K562 (cell line): ENCODE measurements around the gene ZNF92. TPM values are rescaled to one million over a fixed set of nuclear protein-coding genes. Genes with fewer than 3 reads are reported as not detected.
A peak's percentile ranks its signal among the peaks of the same experiment; 100 is the strongest.

ENCODE experiments used
- GABPA ChIP-seq: fragments of 200-800 bp; sonication (Bioruptor generic); conservative IDR thresholded peaks from 2 replicates; pipeline ENCODE4 v1.6.1; 2016; ENCODE audit warnings: low read depth, missing genetic modification characterization, missing compliant biosample characterization
- LEF1 ChIP-seq: fragments of 450-650 bp; IDR thresholded peaks from 2 replicates; pipeline ENCODE4 v1.6.1; 2016; ENCODE audit warnings: mild to moderate bottlenecking
- RFX7 ChIP-seq: fragments of 250-450 bp; sonication (Bioruptor Pico); IDR thresholded peaks from 2 replicates; pipeline ENCODE4 v1.5.1; 2021; ENCODE audit warnings: mild to moderate bottlenecking
- SRSF1 ChIP-seq: fragments of 200-400 bp; formaldehyde crosslinking; IDR thresholded peaks from 2 replicates; pipeline ENCODE4 v1.6.1; 2017; ENCODE audit warnings: mild to moderate bottlenecking, low read depth, low read length, moderate library complexity
- XRCC4 ChIP-seq: IDR thresholded peaks from one replicate; pipeline ENCODE4 v1.6.1; 2011; ENCODE audit not compliant: insufficient read depth, insufficient read length; ENCODE audit errors: extremely low read depth
- ZBTB17 ChIP-seq: fragments of 450-650 bp; formaldehyde crosslinking; IDR thresholded peaks from 2 replicates; pipeline ENCODE4 v1.4.0; 2020; ENCODE audit warnings: mild to moderate bottlenecking
- polyA plus RNA-seq, 8 experiments: library from polyadenylated mRNA; depleted of rRNA in 4 of 8; stranded (reverse) in 5 of 8; unstranded in 3 of 8; fragments of >200 nt; fragmentation: Nextera tagmentation in 2 of 8; fragmentation: Illumina TruSeq in 1 of 8; extraction: Ambion mirVana in 2 of 8; extraction: Trizol in 1 of 8; gene quantifications; 2 replicates each; pipeline versions ENCODE4 v1.2.1 to v1.2.3, GENCODE V29; 2011 to 2014; ENCODE audit warnings: inconsistent platforms in 1 of 8, missing spikeins in 1 of 8
- total RNA-seq, 7 experiments: library from RNA; depleted of rRNA in 6 of 7; stranded (reverse); fragments of >200 nt in 6 of 7; fragmentation: Illumina TruSeq in 2 of 7; extraction: Trizol in 2 of 7; gene quantifications; 2 replicates each; pipeline versions ENCODE4 v1.2.1 to v1.2.3, GENCODE V29; 2011 to 2021; ENCODE audit warnings: low replicate concordance in 1 of 7
- TF ChIP-seq, protein P1 (sequence below), 2 experiments: fragments of 450-650 bp; IDR thresholded peaks; 2 replicates each; pipeline ENCODE4 v1.6.1; 2018; ENCODE audit warnings: mild to moderate bottlenecking in 2 of 2, low read depth in 1 of 2; ENCODE audit not compliant: partially characterized antibody in 2 of 2
- TF ChIP-seq, protein P2 (sequence below): fragments of 450-650 bp; IDR thresholded peaks from 2 replicates; pipeline ENCODE4 v1.7.0; 2016; ENCODE audit warnings: borderline replicate concordance
- TF ChIP-seq, protein P3 (sequence below): fragments of 250-450 bp; sonication (Bioruptor Pico); IDR thresholded peaks from 2 replicates; pipeline ENCODE4 v1.4.0; 2020; ENCODE audit warnings: mild to moderate bottlenecking, moderate library complexity
- TF ChIP-seq, protein P4 (sequence below): sonication (generic); formaldehyde crosslinking; IDR thresholded peaks from 2 replicates; pipeline ENCODE4 v1.8.0; 2022; ENCODE audit warnings: mild to moderate bottlenecking, missing genetic modification reagents, borderline replicate concordance
- TF ChIP-seq, protein P5 (sequence below): sonication (generic); formaldehyde crosslinking; IDR thresholded peaks from 2 replicates; pipeline ENCODE4 v1.8.0; 2022; ENCODE audit warnings: missing genetic modification reagents, mild to moderate bottlenecking, borderline replicate concordance

ZNF92 gene
- total and polyA plus RNA-seq, 9 of the 15 experiments (the other 6 are each of a cell fraction or from before 2014, with no cell fraction given) = 8.9 to 29.4 (median 12.5) TPM

DNA sequence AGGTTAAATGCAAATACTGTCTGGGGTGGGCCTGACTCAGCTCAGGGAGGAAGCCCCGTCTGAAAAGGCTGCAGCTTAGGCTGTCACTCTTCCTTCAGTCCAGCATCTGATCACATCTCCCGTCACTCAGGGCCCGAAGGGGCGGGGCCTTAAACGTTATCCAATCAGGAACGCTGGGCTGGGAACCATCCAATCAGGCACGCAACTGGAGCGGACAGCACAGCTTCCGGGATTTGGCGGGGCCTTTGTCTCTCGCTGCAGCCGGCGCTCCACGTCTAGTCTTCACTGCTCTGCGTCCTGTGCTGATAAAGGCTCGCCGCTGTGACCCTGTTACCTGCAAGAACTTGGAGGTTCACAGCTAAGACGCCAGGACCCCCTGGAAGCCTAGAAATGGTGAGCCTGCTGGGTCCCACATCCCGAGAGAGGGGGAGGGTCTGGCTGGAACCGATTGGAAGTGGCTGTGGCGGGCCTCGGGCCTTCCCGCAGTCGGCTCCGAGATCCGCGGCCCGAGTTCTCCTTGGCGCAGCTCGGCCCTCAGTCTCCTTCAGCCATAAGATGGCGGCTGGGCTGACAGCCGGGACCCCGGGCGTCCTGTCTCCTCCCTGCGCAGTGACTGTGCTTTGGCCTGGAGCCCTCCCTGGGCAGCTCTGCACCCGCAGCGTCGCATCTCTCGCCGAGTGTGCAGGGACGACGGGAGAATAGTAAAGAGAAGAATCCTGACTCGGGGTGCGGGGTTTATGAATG, at the start of gene ZNF92 (continued):
- TF ChIP-seq, protein P1, sequence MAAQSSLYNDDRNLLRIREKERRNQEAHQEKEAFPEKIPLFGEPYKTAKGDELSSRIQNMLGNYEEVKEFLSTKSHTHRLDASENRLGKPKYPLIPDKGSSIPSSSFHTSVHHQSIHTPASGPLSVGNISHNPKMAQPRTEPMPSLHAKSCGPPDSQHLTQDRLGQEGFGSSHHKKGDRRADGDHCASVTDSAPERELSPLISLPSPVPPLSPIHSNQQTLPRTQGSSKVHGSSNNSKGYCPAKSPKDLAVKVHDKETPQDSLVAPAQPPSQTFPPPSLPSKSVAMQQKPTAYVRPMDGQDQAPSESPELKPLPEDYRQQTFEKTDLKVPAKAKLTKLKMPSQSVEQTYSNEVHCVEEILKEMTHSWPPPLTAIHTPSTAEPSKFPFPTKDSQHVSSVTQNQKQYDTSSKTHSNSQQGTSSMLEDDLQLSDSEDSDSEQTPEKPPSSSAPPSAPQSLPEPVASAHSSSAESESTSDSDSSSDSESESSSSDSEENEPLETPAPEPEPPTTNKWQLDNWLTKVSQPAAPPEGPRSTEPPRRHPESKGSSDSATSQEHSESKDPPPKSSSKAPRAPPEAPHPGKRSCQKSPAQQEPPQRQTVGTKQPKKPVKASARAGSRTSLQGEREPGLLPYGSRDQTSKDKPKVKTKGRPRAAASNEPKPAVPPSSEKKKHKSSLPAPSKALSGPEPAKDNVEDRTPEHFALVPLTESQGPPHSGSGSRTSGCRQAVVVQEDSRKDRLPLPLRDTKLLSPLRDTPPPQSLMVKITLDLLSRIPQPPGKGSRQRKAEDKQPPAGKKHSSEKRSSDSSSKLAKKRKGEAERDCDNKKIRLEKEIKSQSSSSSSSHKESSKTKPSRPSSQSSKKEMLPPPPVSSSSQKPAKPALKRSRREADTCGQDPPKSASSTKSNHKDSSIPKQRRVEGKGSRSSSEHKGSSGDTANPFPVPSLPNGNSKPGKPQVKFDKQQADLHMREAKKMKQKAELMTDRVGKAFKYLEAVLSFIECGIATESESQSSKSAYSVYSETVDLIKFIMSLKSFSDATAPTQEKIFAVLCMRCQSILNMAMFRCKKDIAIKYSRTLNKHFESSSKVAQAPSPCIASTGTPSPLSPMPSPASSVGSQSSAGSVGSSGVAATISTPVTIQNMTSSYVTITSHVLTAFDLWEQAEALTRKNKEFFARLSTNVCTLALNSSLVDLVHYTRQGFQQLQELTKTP (IDR thresholded peaks at IDR 0.05; ENCODE audit: low read depth in 1 of 2, partially characterized antibody in 2 of 2) = peak; percentile 49 to 59
- TF ChIP-seq GABPA (tag) = peak; percentile 76
- TF ChIP-seq, protein P2, sequence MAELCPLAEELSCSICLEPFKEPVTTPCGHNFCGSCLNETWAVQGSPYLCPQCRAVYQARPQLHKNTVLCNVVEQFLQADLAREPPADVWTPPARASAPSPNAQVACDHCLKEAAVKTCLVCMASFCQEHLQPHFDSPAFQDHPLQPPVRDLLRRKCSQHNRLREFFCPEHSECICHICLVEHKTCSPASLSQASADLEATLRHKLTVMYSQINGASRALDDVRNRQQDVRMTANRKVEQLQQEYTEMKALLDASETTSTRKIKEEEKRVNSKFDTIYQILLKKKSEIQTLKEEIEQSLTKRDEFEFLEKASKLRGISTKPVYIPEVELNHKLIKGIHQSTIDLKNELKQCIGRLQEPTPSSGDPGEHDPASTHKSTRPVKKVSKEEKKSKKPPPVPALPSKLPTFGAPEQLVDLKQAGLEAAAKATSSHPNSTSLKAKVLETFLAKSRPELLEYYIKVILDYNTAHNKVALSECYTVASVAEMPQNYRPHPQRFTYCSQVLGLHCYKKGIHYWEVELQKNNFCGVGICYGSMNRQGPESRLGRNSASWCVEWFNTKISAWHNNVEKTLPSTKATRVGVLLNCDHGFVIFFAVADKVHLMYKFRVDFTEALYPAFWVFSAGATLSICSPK = no peak
- TF ChIP-seq, protein P3, sequence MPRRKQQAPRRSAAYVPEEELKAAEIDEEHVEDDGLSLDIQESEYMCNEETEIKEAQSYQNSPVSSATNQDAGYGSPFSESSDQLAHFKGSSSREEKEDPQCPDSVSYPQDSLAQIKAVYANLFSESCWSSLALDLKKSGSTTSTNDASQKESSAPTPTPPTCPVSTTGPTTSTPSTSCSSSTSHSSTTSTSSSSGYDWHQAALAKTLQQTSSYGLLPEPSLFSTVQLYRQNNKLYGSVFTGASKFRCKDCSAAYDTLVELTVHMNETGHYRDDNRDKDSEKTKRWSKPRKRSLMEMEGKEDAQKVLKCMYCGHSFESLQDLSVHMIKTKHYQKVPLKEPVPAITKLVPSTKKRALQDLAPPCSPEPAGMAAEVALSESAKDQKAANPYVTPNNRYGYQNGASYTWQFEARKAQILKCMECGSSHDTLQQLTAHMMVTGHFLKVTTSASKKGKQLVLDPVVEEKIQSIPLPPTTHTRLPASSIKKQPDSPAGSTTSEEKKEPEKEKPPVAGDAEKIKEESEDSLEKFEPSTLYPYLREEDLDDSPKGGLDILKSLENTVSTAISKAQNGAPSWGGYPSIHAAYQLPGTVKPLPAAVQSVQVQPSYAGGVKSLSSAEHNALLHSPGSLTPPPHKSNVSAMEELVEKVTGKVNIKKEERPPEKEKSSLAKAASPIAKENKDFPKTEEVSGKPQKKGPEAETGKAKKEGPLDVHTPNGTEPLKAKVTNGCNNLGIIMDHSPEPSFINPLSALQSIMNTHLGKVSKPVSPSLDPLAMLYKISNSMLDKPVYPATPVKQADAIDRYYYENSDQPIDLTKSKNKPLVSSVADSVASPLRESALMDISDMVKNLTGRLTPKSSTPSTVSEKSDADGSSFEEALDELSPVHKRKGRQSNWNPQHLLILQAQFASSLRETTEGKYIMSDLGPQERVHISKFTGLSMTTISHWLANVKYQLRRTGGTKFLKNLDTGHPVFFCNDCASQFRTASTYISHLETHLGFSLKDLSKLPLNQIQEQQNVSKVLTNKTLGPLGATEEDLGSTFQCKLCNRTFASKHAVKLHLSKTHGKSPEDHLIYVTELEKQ (CRISPR knock-in tag) = no peak
- no peak for TF ChIP-seq LEF1
- no peak for TF ChIP-seq XRCC4
- no peak for TF ChIP-seq SRSF1
- TF ChIP-seq, protein P4, sequence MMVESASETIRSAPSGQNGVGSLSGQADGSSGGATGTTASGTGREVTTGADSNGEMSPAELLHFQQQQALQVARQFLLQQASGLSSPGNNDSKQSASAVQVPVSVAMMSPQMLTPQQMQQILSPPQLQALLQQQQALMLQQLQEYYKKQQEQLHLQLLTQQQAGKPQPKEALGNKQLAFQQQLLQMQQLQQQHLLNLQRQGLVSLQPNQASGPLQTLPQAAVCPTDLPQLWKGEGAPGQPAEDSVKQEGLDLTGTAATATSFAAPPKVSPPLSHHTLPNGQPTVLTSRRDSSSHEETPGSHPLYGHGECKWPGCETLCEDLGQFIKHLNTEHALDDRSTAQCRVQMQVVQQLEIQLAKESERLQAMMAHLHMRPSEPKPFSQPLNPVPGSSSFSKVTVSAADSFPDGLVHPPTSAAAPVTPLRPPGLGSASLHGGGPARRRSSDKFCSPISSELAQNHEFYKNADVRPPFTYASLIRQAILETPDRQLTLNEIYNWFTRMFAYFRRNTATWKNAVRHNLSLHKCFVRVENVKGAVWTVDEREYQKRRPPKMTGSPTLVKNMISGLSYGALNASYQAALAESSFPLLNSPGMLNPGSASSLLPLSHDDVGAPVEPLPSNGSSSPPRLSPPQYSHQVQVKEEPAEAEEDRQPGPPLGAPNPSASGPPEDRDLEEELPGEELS (CRISPR knock-in tag) = no peak
- TF ChIP-seq ZBTB17 (CRISPR knock-in tag) = no peak
- TF ChIP-seq, protein P5, sequence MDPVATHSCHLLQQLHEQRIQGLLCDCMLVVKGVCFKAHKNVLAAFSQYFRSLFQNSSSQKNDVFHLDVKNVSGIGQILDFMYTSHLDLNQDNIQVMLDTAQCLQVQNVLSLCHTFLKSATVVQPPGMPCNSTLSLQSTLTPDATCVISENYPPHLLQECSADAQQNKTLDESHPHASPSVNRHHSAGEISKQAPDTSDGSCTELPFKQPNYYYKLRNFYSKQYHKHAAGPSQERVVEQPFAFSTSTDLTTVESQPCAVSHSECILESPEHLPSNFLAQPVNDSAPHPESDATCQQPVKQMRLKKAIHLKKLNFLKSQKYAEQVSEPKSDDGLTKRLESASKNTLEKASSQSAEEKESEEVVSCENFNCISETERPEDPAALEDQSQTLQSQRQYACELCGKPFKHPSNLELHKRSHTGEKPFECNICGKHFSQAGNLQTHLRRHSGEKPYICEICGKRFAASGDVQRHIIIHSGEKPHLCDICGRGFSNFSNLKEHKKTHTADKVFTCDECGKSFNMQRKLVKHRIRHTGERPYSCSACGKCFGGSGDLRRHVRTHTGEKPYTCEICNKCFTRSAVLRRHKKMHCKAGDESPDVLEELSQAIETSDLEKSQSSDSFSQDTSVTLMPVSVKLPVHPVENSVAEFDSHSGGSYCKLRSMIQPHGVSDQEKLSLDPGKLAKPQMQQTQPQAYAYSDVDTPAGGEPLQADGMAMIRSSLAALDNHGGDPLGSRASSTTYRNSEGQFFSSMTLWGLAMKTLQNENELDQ (CRISPR knock-in tag) = no peak
- no peak for TF ChIP-seq RFX7
